GM21723 (cell line): ENCODE results near the gene ZNF23.

Source experiments
- ATAC-seq: cut with Tn5 transposase; IDR thresholded peaks from one replicate; pipeline ENCODE4 v1.9.1; 2021; ENCODE audit warnings: mild to moderate bottlenecking, moderate library complexity; ENCODE audit not compliant: unreplicated experiment

The ZNF23 gene

DNA sequence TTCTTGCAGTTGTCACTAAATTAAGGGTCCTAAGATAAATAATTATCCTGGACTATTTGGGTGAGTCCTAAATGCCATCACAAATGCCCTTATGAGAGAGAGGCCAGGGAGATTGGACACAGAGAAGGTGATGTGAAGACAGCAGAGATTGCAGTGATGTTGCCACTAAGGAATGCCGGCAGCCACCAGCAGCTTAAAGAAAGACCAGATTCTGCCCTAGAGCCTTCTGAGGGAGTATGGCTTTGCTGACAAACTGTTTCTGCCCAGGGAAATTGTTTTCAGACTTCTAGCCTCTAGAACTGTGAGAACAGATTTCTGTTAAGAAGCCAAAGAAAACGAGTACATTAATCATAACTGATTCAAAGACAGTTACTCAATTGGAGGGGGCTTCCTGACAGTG lies 10.0 kb upstream of the ZNF23 start:
- no peak for ATAC-seq

- no peak for ATAC-seq
Observed at GRCh38 chr16:71467810-71468209, 5.8 kb upstream of the ZNF23 start.

GRCh38 chr16:71464231-71464630 lies 2.2 kb upstream of the ZNF23 start:
- no peak for ATAC-seq

DNA sequence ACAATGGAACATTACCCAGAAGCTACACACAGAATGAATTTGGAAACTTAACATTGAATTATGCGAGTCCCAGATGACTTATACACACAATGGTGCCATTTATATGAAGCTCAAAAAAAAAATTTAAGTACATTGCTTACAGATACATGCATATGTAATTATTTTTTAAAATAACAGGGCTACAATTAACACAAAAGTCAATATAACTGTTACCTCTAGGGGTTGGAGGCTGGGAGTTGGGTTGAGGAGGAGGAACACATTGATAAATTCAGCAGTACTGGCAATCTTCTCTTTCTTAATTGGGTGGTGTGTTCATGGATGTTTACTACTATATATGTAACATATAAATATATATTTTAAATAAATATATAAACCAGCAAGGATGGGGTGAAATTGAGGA lies 1.1 kb downstream of the ZNF23 start:
- ATAC-seq, result no peak

DNA sequence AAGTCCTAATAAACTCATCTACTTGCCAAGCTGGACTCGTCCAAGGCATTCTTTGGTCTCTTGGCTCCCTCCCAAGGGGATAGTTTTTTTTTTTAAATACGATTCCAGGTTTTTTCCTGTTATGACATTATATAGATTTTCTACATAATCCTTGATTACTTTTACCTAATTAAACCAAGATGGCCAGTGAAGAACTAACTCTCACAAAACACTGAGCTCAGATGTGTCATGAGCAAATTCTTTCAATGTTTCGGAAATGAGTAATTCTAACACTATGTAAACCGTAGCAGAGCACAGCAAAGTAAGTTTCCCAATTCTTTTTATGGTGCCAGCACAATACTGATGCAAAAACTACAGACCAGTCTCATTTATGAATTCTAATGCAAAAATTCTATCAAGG lies 1.8 kb downstream of the ZNF23 start:
- ATAC-seq, result no peak

GRCh38 chr16:71459510-71459909 lies 2.5 kb downstream of the ZNF23 start:
- ATAC-seq, result no peak

GRCh38 chr16:71456801-71457200 lies 5.2 kb downstream of the ZNF23 start:
- no peak for ATAC-seq

DNA sequence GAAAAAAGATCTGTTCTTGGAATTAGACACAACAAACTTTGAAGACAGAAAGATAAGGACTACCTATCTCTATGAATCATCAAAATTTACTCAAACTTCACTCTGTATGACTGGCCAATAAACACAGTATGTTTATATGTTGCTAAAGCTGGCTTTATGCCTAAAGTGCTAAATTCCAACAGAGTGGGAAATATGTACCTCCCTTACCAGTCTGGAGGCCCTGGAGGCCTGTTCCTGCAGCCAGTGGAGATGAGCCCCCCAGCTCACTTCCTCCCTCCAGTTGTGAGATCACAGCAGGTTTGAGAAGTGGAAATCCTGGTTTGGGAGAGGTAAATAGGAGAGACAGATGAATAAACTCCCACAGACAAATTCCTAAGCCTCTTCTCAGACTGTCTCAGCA lies 9.0 kb downstream of the ZNF23 start:
- ATAC-seq, result no peak

DNA sequence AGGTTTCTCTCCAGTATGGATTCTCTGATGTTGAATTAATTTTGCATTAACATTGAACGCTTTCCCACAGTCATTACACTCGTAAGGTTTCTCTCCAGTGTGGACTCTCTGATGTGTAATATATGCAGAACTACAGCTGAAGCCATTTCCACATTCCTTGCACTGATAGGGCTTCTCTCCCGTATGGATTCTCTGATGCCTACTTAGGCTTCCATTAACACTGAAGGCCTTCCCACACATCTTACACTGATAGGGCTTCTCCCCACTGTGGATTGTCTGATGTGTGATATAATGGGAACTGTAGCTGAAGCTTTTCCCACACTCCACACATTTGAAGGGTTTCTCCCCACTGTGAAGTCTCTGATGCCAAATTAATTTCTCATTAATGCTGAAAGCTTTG lies 13.0 kb downstream of the ZNF23 start:
- ATAC-seq, result no peak

DNA sequence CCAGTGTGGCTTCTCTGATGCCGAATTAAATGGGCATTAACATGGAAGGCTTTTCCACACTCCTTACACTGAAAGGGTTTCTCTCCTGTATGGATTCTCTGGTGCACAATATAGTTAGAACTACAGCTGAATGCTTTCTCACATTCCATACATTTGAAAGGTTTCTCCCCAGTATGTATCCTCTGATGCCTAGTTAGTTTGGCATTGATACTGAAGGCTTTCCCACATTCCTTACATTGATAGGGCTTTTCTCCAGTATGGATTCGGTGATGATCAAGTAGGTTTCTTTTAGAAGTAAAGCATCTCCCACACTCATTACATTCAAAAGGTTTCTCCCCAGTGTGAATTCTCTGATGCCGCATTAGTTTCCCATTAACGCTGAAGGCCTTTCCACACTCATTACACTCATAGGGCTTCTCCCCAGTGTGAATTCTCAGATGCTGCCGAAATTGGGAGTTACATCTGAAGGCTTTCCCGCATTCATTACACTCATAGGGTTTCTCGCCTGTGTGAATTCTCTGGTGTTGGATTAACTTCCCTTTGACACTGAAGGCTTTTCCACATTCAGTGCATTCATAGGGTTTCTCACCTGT lies 13.7 kb downstream of the ZNF23 start:
- no peak for ATAC-seq

- no peak for ATAC-seq
Observed at GRCh38 chr16:71443714-71444113, 18.3 kb downstream of the ZNF23 start.

- no peak for ATAC-seq
Observed at GRCh38 chr16:71442051-71442440, 20.0 kb downstream of the ZNF23 start, which contains the start of gene TLE7. Gene TLE7 (minus strand): TSS chr16:71442054. CDS start chr16:71433324, 8,730 bp downstream.

DNA sequence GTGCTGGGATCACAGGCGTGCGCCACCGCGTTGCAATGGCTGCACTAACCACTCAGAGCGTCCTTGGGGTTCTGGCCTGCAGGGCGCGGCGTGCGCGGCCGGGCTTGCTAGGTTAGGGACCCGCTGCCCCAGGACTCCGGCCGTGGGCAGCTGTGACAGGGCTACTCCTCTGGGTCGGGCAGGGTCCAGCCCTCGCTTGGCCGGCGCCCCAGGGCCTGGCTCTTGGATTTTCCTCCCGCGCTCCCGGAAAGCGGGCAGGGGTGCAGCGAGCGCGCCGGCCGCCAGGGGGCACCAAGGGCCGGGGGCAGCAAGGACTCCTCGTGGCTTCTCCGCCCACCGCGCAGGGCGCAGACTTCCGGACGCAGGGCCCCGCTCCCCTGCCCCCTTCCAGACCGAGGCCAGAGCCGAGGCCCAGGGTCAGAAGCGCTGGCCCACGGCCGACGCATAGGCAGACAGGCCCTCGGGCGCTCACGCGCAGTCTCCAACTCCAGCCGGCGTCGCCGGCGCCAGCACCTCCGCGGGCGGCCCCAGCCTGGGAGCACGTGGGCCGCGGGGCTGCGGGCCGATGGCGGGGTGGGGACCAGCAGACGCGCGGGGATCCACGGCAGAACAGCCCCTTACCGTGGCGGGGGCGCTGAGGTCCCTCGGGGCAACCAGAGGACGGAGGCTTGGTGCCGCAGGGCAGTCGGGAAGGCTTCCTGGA lies 20.5 kb downstream of the ZNF23 start:
- ATAC-seq, result no peak

- no peak for ATAC-seq
Observed at GRCh38 chr16:71440669-71441347, 21.2 kb downstream of the ZNF23 start.

DNA sequence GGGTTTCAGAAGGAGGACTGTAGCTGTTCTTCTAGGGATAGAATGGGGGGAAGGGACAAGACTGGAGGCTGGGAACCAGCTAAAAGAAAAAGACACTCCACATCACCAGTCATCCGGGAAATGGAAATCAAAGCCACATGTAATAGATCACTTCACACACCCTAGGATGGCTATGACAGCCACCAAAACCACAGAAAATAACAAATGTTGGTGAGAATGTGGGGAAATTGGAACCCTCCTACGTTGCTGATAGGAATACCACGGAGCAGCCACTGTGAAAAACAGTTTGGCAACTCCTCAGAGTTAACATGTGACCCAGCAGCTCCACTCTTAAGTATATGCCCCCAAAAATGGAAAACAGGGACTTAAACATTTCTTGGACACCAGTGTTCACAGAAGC lies 22.5 kb downstream of the ZNF23 start:
- no peak for ATAC-seq

GRCh38 chr16:71436473-71436872 lies 25.6 kb downstream of the ZNF23 start:
- no peak for ATAC-seq

DNA sequence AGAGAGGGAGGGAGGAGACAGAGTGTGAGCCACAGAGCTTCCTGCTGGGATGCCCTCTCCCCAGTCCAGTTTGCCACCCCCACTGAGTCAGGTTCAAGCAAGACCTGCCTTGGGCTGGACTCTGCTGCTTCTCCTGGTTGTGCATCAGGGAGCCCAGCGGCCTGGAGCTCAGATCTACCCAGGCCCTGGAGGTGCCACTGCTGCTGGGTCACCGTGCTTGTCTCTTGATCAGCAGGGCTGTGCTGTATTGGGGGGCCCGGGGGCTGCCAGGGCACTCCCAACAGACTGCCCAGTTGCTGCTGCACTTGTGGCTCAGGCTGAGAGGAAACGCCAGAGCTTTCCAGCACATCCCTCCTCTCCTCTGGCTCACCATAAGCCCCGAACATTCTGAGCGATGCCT lies 29.1 kb downstream of the ZNF23 start:
- ATAC-seq, result no peak

DNA sequence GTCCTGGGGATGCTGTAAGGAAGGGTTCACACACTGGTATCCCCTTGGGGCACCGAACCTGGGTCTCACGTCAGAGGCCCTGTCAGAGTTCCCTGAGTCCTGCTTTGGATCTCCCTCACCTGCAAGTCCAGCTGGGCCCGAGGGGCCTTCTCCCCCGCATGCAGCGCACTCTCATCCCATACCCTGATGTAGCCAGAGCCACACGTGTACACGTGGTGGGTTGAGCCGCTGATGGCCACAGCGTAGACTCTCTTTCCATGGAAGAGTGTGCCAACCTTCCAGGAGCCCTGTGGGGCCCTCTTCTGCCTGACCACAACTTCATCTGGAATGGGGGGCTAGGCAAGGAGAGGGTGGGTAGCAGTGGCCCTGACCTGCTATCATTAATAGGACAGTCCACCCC lies 30.1 kb downstream of the ZNF23 start:
- ATAC-seq, result no peak

GRCh38 chr16:71431176-71431575 lies 30.9 kb downstream of the ZNF23 start:
- no peak for ATAC-seq

DNA sequence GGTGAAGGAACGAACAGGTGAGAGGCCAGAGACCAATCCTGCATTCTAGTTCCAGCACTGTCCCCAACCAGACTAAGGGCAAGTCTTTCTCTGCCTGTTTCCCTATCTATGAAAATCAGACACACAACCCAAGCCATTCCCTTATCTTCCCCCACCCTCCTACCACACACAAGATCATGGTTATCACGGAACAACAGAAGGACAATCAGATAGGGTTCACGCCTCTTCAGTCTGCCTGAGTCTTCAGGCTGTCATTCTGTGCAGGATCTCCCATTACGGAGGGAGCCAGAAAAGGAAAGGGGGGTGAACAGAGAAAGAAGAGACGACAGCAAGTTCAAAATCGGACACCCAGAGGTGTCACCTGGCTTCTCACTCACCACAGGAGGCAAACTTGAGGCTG lies 31.3 kb downstream of the ZNF23 start:
- no peak for ATAC-seq

- no peak for ATAC-seq
Observed at GRCh38 chr16:71429581-71429980, 32.5 kb downstream of the ZNF23 start.

GRCh38 chr16:71428883-71429282 lies 33.2 kb downstream of the ZNF23 start:
- no peak for ATAC-seq
